ENCODE measurements around the gene PSMB9.

DNA sequence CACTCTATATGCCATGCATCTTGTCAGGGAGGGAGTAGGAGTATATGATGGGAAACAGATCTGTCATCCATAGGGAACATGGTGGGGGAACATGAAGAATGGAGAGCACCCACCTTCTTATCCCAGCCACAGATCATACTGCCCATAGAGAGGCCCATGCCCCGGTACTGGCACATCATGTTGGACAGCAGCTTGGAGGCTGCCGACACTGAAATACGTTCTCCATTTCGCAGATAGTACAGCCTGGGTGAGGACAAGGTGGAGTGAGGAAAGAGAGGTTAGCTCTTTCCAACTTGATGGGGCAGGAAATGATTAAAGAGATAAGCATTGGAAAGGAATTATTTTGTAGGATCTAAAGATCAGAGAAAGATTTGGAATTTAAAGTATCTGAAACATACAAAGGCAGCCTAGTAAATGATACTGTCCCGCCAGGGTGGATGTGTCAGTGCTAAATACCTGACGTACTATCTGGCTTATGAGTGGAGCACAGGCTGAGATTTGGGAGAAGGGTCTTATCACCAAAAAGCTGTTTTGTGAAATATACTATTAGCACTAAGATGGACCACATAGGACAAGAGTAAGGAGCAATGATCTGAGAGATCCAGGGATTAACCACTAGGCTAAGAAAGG is 11.9 kb upstream of the PSMB9 start:
- TF ChIP-seq, protein P1, sequence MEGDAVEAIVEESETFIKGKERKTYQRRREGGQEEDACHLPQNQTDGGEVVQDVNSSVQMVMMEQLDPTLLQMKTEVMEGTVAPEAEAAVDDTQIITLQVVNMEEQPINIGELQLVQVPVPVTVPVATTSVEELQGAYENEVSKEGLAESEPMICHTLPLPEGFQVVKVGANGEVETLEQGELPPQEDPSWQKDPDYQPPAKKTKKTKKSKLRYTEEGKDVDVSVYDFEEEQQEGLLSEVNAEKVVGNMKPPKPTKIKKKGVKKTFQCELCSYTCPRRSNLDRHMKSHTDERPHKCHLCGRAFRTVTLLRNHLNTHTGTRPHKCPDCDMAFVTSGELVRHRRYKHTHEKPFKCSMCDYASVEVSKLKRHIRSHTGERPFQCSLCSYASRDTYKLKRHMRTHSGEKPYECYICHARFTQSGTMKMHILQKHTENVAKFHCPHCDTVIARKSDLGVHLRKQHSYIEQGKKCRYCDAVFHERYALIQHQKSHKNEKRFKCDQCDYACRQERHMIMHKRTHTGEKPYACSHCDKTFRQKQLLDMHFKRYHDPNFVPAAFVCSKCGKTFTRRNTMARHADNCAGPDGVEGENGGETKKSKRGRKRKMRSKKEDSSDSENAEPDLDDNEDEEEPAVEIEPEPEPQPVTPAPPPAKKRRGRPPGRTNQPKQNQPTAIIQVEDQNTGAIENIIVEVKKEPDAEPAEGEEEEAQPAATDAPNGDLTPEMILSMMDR (IDR thresholded peaks at IDR 0.05; ENCODE audit: low read length): no peak
- TF ChIP-seq EZH2 (IDR thresholded peaks at IDR 0.05; ENCODE audit: borderline replicate concordance, low read length): no peak
